Suprapubic skin (tissue), 4 donors: ENCODE data around the gene TBCEL. TPM values are rescaled to one million over a fixed set of nuclear protein-coding genes. Genes with fewer than 3 reads are reported as not detected.

ENCODE experiments used
- DNase-seq, 2 donors: peaks; one replicate each; pipeline ENCODE4 v3.0.0-alpha.2; 2019; ENCODE audit warnings: low spot score in 2 of 2
- H3K27ac ChIP-seq: fragments of 200-600 bp; sonication (generic); one replicate; pipeline ENCODE4 v1.5.1; 2019
- H3K27me3 ChIP-seq: fragments of 200-600 bp; sonication (generic); one replicate; pipeline ENCODE4 v1.5.1; 2019
- H3K36me3 ChIP-seq: fragments of 200-600 bp; sonication (generic); one replicate; pipeline ENCODE4 v1.5.1; 2019
- H3K4me1 ChIP-seq: fragments of 200-600 bp; sonication (generic); one replicate; pipeline ENCODE4 v1.5.1; 2019
- H3K4me3 ChIP-seq: fragments of 200-600 bp; sonication (generic); one replicate; pipeline ENCODE4 v1.5.1; 2019; ENCODE audit warnings: mild to moderate bottlenecking
- H3K9me3 ChIP-seq: fragments of 200-600 bp; sonication (generic); one replicate; pipeline ENCODE4 v1.5.1; 2019
- EP300 ChIP-seq: sonication (generic); formaldehyde crosslinking; IDR thresholded peaks from one replicate; pipeline ENCODE4 v1.6.1; 2017; ENCODE audit warnings: antibody characterized with exemption
- POLR2A ChIP-seq, 2 donors: fragments of 450-650 bp; IDR thresholded peaks; one replicate each; pipeline ENCODE4 v1.6.1; 2017; ENCODE audit warnings: antibody characterized with exemption in 2 of 2, mild to moderate bottlenecking in 2 of 2, moderate library complexity in 2 of 2
- POLR2AphosphoS5 ChIP-seq, 3 donors: sonication (generic); formaldehyde crosslinking; IDR thresholded peaks; one replicate each; pipeline ENCODE4 v1.6.1; 2017; ENCODE audit warnings: antibody characterized with exemption in 3 of 3
- WGBS: methylation state at CpG from one replicate; pipeline ENCODE4 v1.1.5; 2018; 5-methylcytosine and 5-hydroxymethylcytosine counted together
- total RNA-seq, 4 donors: library from RNA; depleted of rRNA; stranded (reverse); fragments of >200 nt; gene quantifications; one replicate each; pipeline ENCODE4 v1.1.0, GENCODE V29; 2016
- TF ChIP-seq, protein P1 (sequence below), 2 donors: fragments of 200-600 bp in 1 of 2; fragments of 450-650 bp in 1 of 2; sonication (generic) in 1 of 2; IDR thresholded peaks; one replicate each; pipeline ENCODE4 v1.5.1; 2016 to 2019; ENCODE audit warnings: antibody characterized with exemption in 2 of 2, mild to moderate bottlenecking in 1 of 2, moderate library complexity in 1 of 2

The TBCEL gene
- total RNA-seq, 4 donors from 2014 or later, result 5.7 to 14.2 (median 9.5) TPM

DNA sequence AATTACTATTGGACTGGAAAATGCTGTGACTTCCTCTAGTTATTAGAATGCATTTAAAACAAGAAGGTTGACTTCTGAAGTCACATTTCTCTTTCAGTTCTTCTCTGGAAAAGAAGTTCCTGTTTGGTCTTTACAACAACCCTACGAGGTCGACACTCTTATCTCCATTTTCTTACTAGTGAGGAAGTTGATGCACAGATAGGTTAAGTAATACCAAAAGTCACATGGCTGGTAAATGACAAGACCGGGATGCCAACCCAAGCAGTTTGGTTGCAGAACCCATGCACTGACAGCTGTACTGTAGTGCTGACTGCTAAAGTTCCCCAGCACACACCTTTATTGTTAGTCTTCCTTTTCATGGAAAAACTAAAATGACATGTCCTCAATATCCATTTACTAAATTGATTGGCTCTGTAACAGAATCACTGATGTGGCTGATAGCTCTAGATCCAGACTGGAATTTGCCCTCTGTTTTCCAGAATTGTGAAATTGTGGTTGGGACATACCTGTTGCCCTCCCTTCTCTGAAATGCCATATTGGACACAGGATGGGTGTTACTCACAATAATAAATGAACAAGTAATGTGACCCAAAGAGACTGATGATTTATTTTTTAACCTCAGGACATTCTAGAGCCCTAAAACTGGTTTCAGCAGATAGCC, 67.7 kb downstream of the TBCEL start:
- Histone ChIP-seq H3K27ac (no peak overlapping the region), H3K36me3 (peaks cover 16% of the 10 kb centered on the region), H3K4me3 (no peak overlapping the region), H3K4me1 (no peaks in the 10 kb centered on the region), H3K9me3 (no peaks in the 10 kb centered on the region), H3K27me3 (no peaks in the 10 kb centered on the region)
- WGBS, result 76% methylated on average over 3 of the region's 3 CpGs
- no peak for DNase-seq
- TF ChIP-seq EP300 (no peak), POLR2A (IDR thresholded peaks at IDR 0.05) (no peak), POLR2AphosphoS5 (IDR thresholded peaks at IDR 0.05) (no peak)
- TF ChIP-seq, protein P1, sequence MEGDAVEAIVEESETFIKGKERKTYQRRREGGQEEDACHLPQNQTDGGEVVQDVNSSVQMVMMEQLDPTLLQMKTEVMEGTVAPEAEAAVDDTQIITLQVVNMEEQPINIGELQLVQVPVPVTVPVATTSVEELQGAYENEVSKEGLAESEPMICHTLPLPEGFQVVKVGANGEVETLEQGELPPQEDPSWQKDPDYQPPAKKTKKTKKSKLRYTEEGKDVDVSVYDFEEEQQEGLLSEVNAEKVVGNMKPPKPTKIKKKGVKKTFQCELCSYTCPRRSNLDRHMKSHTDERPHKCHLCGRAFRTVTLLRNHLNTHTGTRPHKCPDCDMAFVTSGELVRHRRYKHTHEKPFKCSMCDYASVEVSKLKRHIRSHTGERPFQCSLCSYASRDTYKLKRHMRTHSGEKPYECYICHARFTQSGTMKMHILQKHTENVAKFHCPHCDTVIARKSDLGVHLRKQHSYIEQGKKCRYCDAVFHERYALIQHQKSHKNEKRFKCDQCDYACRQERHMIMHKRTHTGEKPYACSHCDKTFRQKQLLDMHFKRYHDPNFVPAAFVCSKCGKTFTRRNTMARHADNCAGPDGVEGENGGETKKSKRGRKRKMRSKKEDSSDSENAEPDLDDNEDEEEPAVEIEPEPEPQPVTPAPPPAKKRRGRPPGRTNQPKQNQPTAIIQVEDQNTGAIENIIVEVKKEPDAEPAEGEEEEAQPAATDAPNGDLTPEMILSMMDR (IDR thresholded peaks at IDR 0.05), result no peak

DNA sequence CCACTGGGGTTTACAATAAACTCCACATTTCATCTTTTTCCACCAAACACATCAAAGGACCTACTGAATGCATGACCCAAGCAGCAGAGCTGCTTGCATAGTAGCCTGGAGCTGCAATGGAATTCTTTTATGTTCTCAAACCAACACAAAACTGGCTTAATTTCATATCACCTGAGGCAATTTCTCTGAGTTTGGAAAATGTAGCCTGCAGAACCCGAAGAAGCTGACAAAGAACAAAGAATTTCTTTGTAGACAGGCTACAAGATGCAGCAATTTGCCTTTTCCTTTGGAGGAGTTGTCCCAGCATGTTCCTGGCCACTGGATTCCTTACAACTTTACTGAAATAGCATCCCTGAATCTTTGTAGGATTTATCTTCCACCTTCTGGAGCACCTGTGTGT, 71.7 kb downstream of the TBCEL start:
- H3K27ac ChIP-seq, result no peak overlapping the region
- no peaks in the 10 kb centered on the region for H3K4me1 ChIP-seq
- 58% methylated on average over 1 of the region's 1 CpG for WGBS
- no peak overlapping the region for H3K4me3 ChIP-seq
- no peak for DNase-seq
- no peaks in the 10 kb centered on the region for H3K9me3 ChIP-seq
- no peaks in the 10 kb centered on the region for H3K27me3 ChIP-seq
- TF ChIP-seq EP300 (no peak), POLR2A (IDR thresholded peaks at IDR 0.05) (no peak)
- H3K36me3 ChIP-seq, result no peaks in the 10 kb centered on the region

DNA sequence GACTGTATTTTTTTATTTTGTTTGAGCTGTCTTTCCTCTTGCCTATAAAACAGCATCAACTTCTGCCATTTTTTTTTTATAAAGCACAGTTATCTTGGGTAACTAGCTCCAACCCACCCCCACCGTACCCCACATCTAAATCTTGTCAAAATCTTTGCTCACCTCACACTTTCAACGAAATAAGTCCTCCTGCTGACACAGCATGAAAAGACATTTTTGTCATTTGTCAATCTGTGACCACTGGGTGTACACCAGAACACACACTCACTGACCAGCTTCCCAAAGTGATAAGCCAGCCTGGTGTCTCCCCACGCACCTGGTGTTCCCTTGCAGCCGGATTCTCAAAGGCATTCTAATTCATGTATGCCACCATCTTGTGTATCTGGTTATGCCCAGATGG, 75.5 kb downstream of the TBCEL start:
- Histone ChIP-seq H3K4me1 (peaks cover 2% of the 10 kb centered on the region), H3K9me3 (no peaks in the 10 kb centered on the region), H3K4me3 (no peak overlapping the region), H3K27me3 (no peaks in the 10 kb centered on the region), H3K36me3 (no peaks in the 10 kb centered on the region), H3K27ac (no peak overlapping the region)
- DNase-seq, result no peak
- WGBS, result 92% methylated on average over 4 of the region's 4 CpGs
- no peak for TF ChIP-seq POLR2AphosphoS5 (IDR thresholded peaks at IDR 0.05)
- TF ChIP-seq, protein P1 (IDR thresholded peaks at IDR 0.05), result no peak
- TF ChIP-seq POLR2A (IDR thresholded peaks at IDR 0.05), result no peak
- TF ChIP-seq EP300, result no peak

DNA sequence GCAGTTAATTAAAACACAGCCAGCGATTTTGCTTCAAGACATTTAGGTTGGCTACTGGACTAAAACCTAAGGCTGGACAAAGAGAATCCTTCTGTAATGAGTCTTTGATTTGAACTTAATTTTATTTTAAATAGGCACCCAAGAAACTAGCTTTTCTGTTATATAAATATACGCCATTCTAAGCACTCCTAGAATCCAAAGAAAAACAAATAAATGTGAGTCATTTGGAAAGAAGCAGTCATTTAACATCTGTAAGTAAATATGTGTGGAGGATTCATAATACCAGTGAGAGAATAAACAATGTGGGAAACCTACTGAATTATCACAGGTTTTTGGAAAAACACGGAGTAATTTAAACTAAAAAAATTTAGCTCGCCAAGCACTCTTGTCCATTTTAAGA, 76.0 kb downstream of the TBCEL start:
- Histone ChIP-seq H3K9me3 (no peaks in the 10 kb centered on the region), H3K27me3 (no peaks in the 10 kb centered on the region), H3K27ac (no peak overlapping the region), H3K4me1 (peaks cover 7% of the 10 kb centered on the region), H3K36me3 (no peaks in the 10 kb centered on the region), H3K4me3 (no peak overlapping the region)
- WGBS, result 76% methylated on average over 4 of the region's 4 CpGs
- DNase-seq, result no peak
- TF ChIP-seq POLR2A (IDR thresholded peaks at IDR 0.05) (no peak), POLR2AphosphoS5 (IDR thresholded peaks at IDR 0.05) (no peak), EP300 (no peak)
- TF ChIP-seq, protein P1 (IDR thresholded peaks at IDR 0.05), result no peak

DNA sequence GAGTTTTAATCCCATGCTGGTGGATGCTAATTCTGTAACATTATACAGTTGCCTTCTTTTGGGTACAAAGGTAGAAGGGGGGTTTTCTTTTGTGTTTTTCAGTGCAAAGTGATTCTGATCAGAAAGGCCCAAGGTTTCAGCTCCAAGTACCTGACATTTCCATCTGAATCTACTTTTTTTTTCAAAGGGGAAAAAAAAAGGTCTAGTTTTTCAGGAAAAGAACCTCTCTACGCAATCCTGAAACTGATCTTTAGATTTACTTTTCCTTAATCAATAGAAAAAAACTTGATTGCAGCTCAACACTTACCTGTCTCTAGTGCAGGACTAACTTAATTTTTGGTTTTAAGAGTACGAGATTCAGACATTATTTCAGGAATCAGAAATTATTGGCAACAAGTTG, 77.0 kb downstream of the TBCEL start, which contains the start of gene TECTA:
Gene TECTA (plus strand): TSS at position 301 of the 400 bp plus-strand sequence. CDS start 1,423 bp downstream, outside the sequence.
- H3K27ac ChIP-seq, result no peak within 1 kb of the TSS
- no peak for DNase-seq
- TF ChIP-seq POLR2A (IDR thresholded peaks at IDR 0.05), result no peak
- TF ChIP-seq POLR2AphosphoS5 (IDR thresholded peaks at IDR 0.05), result no peak
- TF ChIP-seq EP300, result no peak
- TF ChIP-seq, protein P1 (IDR thresholded peaks at IDR 0.05), result no peak
- H3K9me3 ChIP-seq, result no peaks in the 10 kb centered on the region
- H3K4me3 ChIP-seq, result no peak within 1 kb of the TSS
- H3K27me3 ChIP-seq, result no peaks in the 10 kb centered on the region
- peaks cover 14% of the 10 kb centered on the region for H3K4me1 ChIP-seq
- no peaks in the 10 kb centered on the region for H3K36me3 ChIP-seq
- 96% methylated on average over 2 of the region's 2 CpGs for WGBS
